CD4-positive, alpha-beta T cell treated with Interleukin-12 subunit alpha and Interleukin-12 subunit beta, for 1 hour (primary cell): Measurements from ENCODE around the gene CHIC1.
"Not testable (repeated sequence)": the region's sequence is repeated elsewhere in the genome, so short reads cannot be mapped to it uniquely, and the experiment has no call there.

Experiments
- DNase-seq: peaks from one replicate; pipeline ENCODE4 v3.0.0-alpha.2; 2020

CHIC1 gene

DNA sequence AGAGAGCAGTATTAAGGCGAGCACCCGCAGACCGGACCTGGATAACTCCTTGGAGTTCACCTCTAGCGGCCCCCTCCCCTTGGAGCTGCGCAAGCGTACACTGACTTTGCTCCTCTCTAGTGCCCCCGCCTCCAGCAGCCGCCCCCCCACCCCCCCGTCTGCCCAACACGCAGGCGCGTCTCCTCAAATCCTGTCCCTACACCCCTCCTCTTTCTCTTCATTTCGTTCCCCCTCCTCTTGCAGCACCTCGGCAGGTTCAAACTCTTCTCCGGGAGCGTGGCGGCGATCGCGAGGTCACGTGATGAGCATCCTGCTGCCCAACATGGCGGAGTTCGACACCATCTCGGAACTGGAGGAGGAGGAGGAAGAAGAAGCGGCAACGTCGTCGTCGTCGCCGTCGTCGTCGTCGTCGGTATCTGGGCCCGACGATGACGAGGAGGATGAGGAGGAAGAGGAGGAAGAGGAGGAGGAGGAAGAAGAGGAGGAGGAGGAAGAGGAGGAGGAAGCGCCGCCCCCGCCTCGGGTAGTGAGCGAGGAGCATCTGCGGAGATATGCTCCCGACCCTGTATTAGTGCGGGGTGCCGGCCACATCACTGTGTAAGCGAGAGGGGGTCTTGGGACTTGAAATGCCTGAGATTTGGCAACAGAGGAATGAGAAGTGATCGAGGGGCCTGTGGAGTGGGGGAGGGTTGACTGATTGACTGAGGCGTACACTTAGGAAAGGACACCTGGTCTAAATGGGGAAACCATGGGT is at the start of gene CHIC1:
TSS of gene CHIC1 (plus strand) at position 214 of the 754 bp plus-strand sequence. CDS start at position 302, 88 bp downstream.
- DNase-seq = peak; percentile 80

GRCh38 chrX:73522823-73523222 is 40.2 kb upstream of the CHIC1 start:
- not testable (repeated sequence) for DNase-seq

DNA sequence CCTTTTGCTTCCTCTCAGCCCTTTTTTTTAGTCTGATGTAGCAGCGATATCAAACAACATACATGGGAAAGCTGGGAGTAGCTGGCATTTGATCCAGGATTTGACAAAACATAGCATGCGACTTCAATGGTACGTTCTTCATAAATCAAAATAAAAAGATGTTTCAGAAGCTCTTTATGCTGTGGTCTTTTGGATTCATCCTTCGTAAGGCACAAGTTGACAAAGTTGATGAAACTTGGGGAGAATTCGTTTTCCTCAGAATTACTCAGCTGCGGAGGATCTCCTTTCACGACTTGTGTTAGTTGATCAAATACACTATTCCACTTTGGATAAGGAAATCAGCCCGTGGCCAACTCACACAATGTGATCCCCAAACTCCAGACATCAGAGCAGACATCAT is 38.1 kb upstream of the CHIC1 start:
- DNase-seq = no peak

DNA sequence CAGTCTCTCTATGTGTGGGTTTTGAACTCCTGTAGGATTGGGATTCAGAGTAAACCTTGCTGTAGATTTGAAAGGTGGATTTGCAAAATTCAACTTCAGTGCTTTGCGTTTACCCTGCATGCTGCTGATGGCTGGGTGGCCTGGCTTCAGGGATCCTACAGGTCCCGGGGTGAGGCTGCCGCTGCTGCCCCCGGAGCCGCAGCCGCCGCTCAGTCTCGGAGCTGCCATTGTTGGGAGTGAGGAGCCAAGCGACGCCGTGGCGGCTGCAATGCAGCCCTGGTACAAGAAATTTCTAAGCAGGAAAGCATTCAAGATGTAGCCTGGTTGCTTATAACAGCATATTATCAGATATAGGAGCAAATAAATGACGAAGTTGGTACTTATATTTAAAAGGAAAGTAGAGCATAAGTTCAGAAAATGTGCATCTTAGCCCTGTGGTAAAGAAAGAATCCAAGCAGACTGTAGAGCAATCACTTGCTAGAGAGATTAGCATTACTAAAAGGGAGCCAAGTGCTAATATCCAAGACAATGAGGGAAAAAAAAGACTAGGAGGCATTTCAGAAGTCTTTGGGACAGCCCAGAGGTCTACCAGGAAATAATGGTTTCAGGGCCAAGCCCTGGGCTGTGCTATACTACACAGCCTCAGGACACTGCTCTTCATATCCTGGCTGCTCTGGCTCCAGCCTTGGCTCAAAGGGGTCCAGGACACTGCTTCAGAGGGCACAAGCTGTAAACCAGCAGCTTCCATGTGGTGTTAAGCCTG is 36.9 kb upstream of the CHIC1 start:
- no peak for DNase-seq

DNA sequence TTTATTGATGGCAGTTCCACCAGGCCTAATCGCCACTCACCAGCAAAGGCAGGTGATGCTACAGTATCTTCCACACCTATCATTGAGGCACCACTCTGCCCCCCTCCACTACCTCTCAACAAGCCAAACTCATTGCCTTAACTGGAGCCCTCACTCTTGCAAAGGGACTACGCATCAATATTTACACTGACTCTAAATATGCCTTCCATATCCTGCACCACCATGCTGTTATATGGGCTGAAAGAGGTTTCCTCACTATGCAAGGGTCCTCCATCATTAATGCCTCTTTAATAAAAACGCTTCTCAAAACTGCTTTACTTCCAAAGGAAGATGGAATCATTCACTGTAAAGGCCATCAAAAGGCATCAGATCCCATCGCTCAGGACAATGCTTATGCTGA is 31.3 kb upstream of the CHIC1 start:
- not testable (repeated sequence) for DNase-seq

DNA sequence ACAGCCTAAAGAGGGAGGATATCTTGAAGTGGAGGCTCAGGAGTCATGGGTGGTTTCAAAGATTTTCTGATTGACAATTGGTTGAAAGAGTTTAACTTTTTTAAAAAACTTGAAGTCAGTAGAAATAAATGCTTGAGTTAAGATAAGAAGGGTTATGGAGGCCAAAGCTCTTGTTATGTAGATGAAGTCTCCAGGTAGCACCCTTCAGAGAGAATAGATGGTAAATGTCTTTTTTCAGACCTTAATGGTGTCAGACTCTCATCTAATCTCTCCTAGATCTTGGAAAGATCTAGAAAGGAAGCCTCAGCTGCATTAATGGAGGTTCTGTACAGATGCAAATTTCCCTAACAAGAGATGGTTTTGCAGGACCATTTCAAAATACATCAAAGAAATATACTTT is 6.8 kb upstream of the CHIC1 start:
- no peak for DNase-seq

DNA sequence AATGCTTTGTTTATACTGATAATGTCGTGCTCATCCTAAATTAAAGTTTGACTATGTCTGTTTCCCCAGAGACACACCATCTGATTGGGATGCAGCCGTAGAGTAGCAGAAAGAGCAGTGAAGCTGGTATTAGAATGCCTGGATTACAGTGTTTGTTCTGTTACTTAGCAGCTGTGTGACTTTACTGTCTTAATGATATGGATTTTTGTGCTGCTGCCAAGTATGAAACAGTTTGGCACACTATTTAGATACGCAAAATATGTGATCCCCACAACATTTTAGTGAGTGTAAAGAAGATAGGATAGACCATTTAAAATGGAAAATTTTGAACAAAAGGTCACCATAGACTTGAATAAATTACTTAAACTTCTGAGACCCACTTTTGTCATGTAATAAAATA is 1.2 kb upstream of the CHIC1 start:
- no peak for DNase-seq

DNA sequence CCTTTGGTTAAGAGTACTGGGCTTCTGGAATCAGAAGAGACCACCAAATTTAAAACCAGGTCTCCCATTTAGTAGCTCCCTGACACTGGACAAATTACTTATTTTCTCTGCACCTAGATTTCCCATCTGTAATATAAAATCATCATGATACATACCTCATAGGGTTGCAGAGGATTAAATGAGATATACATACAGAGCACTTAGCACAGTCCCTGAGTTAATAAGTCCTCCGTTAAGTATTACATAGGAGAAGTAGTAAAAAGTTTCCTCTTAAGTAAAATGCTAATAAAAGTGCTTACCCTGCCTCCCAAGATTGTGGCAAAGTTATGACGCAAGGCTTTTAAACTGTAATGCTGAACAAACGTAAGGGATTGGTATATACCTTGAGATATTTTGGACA is 539 bp upstream of the CHIC1 start:
- DNase-seq = peak; percentile 4

DNA sequence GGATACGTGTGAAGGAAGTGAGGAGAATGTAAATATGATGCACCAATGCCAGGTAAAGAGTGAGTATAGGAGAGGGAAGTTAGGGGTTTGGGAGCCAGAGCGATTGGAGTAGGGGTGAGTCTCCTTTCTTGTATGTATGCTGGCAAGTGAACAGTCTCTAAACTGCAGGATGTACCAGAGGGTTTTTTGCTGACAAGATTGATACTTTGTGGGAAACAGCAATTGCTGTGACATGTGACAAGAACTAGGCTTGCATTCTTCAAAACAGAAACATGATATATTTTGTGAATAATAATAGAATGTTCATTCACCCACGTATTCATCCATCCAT is 706 bp downstream of the CHIC1 start:
- no peak for DNase-seq

DNA sequence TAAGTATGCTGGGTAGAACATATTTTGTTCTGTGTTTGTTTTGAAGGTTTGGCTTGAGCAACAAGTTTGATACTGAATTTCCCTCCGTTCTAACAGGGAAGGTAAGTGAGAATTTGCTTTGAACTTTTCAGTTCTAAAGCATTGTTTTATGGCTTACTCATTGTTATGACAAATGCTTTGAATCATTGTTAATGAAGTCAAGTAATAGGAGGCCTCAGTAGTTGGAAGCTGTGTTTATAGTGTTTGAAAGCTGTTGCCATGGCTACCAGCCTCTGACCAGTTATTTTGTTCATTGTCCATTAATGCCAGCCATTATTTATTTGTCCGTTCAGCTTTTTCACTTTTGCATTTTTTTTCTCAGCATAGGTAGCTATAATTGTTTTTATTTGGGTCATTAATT is 14.4 kb downstream of the CHIC1 start:
- no peak for DNase-seq

GRCh38 chrX:73581002-73581628 is 18.1 kb downstream of the CHIC1 start:
- no peak for DNase-seq

GRCh38 chrX:73597758-73598157 is 34.8 kb downstream of the CHIC1 start:
- not testable (repeated sequence) for DNase-seq

DNA sequence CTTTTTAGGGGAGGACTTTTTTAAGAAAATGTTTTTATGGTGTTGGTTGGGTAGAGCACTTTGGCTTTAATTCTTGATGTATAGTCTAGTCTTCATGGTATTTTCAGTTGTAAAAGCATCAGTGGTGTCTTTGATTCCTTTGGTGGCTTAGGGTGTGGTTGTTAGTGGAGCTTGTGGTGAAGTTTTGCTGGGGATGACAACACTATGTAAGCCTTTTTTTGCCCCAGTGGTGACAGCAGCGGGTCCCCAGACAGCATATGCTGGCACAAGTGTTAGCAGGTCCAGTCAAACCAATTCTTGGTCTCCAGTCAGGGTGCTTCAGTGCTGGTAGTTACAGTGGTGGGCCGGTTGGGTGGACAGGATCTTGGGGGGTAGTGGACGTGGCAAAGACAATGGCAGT is 52.0 kb downstream of the CHIC1 start:
- no peak for DNase-seq

DNA sequence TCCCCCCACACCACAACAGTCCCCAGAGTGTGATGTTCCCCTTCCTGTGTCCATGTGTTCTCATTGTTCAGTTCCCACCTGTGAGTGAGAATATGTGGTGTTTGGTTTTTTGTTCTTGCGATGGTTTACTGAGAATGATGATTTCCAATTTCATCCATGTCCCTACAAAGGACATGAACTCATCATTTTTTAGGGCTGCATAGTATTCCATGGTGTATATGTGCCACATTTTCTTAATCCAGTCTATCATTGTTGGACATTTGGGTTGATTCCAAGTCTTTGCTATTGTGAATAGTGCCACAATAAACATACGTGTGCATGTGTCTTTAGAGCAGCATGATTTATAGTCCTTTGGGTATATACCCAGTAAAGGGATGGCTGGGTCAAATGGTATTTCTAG is 78.7 kb downstream of the CHIC1 start:
- DNase-seq = not testable (repeated sequence)

DNA sequence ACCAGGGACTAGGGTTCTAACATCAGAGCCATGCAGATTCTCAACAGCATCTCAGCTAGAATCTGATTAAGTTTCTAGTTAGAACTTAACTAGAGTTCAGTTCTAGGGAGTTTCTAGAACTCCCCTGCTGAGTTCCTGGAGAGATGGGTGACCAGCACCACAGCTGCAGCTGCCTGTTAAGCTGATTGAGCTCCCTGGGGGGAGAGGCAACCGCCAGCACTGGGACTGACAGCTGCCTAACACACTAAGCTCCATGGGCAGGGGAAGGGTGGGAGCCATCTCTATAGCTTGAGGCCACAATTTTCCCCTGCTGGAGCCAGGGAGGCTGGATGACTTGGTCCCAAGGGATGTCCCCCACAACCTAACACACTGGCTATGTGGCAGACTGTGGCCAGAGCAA is 84.2 kb downstream of the CHIC1 start:
- no peak for DNase-seq

GRCh38 chrX:73647632-73648322 is 84.8 kb downstream of the CHIC1 start:
- no peak for DNase-seq

DNA sequence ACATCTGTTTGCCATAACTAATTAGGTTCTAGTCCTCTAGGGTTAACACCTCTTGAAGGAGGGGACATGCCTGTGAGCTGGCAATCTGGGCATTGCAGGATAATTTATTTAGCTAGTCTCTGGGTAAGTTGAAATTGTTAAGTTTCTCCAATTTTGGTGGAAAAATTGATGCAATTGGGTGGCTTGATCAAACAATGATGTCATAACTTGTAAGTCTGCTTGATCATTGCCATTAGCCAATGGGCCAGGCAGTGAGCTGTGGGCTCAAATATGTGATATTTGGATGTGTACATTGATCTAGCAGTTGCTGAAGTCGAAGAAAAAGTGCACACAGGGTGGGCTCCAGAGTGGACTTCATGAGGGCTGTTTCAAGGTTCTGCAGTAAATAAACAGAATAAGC is 98.3 kb downstream of the CHIC1 start:
- not testable (repeated sequence) for DNase-seq

DNA sequence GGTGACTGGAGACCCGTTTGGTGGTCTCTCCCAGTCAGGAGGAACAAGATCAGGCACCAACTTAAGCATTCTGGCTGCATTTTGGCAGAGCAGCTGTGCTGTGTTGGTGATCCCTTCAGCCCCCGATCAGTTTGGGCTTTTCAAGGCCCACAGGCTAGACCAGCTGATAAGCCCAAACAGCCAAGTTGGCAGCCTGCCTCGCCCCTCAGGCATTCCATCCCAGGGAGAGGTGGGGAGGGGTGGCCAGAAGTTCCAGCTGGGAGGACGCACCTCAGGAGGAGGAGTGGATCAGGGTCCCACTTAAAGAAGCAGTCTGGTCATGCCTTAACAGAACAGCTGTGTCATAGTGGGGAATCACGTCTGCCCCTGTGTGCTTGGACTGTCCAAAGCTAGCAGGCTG is 105.8 kb downstream of the CHIC1 start:
- DNase-seq = no peak

DNA sequence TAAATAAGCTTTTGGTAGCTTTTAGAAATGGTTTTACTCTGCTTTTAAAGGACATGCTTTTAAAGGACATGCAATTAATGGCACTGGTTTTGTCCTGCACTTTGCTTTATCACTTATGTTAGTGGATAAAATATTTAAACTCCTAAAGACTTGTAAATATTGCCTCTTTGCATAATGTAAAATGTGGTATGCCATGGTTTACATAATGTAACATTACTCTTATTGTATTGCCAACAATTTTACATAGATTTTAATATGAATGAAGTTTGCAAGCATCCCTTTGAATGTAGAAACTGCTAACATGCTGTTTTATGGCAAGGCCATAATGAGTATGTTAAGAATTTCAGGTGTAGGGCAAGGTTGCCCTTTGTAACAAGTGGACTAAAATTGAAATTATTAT is 118.4 kb downstream of the CHIC1 start:
- no peak for DNase-seq

GRCh38 chrX:73683236-73683859 is 120.4 kb downstream of the CHIC1 start:
- DNase-seq = no peak

DNA sequence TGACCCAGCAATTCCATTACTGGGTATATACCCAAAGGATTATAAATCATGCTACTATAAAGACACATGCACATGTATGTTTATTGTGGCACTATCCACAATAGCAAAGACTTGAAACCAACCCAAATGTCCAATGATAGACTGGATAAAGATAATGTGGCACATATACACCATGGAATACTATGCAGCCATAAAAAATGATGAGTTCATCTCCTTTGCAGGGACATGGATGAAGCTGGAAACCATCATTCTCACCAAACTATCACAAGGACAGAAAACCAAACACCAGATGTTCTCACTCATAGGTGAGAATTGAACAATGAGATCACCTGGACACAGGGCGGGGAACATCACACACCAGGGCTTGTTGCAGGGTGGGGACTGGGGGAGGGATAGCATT is 144.0 kb downstream of the CHIC1 start:
- not testable (repeated sequence) for DNase-seq

DNA sequence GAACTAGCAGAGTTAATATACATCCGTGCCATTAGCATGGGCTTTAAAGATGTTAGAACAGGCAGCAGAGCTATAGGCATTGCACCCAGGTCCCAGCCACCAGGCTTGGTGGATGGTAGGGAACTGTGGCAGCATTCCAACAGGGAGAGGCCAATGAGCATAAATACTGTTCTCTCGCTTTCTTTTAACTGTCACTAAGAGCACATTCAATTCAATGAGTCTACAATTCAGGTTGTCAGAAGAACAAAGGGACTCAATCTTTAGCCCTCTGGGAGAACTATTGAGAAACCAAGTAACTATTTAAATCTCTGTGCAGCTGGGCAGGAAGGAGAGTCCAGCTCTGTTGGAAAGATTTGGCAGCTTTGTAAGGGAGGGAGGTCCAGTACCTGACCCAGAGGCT is 165.6 kb downstream of the CHIC1 start:
- no peak for DNase-seq
